Cardiac muscle cell (in vitro differentiated cells and primary cell): Measurements from ENCODE around the gene MTMR6. TPM values are rescaled to one million over a fixed set of nuclear protein-coding genes. Genes with fewer than 3 reads are reported as not detected.

Source experiments
- DNase-seq, 2 donors: peaks; one replicate each; pipeline versions ENCODE4 v3.0.0 to v3.0.0-alpha.2; 2010 to 2017; ENCODE audit warnings: low read depth in 1 of 2, low spot score in 1 of 2
- H3K27ac ChIP-seq: fragments of 200-600 bp; sonication (generic); 2 replicates; pipeline ENCODE4 v1.5.1; 2016
- H3K27me3 ChIP-seq: fragments of 200-600 bp; sonication (generic); 2 replicates; pipeline ENCODE4 v1.6.0; 2016; ENCODE audit warnings: control low read depth
- H3K36me3 ChIP-seq: fragments of 200-600 bp; sonication (generic); 2 replicates; pipeline ENCODE4 v1.5.1; 2016; ENCODE audit warnings: control low read depth
- H3K4me1 ChIP-seq: fragments of 200-600 bp; sonication (generic); 2 replicates; pipeline ENCODE4 v1.8.1; 2017; ENCODE audit warnings: low read depth, mild to moderate bottlenecking, mixed run types
- H3K4me3 ChIP-seq: fragments of 200-600 bp; sonication (generic); 2 replicates; pipeline ENCODE4 v1.5.1; 2016; ENCODE audit warnings: mild to moderate bottlenecking
- H3K9me3 ChIP-seq: fragments of 200-600 bp; sonication (generic); 2 replicates; pipeline ENCODE4 v1.5.1; 2017; ENCODE audit warnings: low read depth, mild to moderate bottlenecking, control low read depth
- CTCF ChIP-seq: IDR thresholded peaks from 2 replicates; pipeline ENCODE4 v1.5.1; 2012; ENCODE audit warnings: low read depth, mild to moderate bottlenecking, low read length
- polyA plus RNA-seq: library from polyadenylated mRNA; unstranded; fragments of >200 nt; fragmentation: Nextera tagmentation; extraction: Ambion mirVana; gene quantifications from 2 replicates; pipeline ENCODE4 v1.2.1, GENCODE V29; 2016
- total RNA-seq: library from RNA; depleted of rRNA; stranded (reverse); fragments of >200 nt; gene quantifications from 2 replicates; pipeline ENCODE4 v1.2.3, GENCODE V29; 2016

MTMR6 gene
- total and polyA plus RNA-seq, 2 experiments from 2014 or later = 7.8 to 12.0 TPM

GRCh38 chr13:25252752-25253151 is 34.5 kb downstream of the MTMR6 start:
- no peak overlapping the region for H3K27ac ChIP-seq
- DNase-seq = no peak
- peaks cover 43% of the 10 kb centered on the region for H3K36me3 ChIP-seq
- H3K9me3 ChIP-seq = no peaks in the 10 kb centered on the region
- H3K4me3 ChIP-seq = no peak overlapping the region
- no peaks in the 10 kb centered on the region for H3K27me3 ChIP-seq
- no peaks in the 10 kb centered on the region for H3K4me1 ChIP-seq
- TF ChIP-seq CTCF = no peak

- Histone ChIP-seq H3K9me3 (no peaks in the 10 kb centered on the region), H3K4me3 (no peak overlapping the region), H3K27me3 (no peaks in the 10 kb centered on the region), H3K4me1 (no peaks in the 10 kb centered on the region), H3K36me3 (peaks cover 39% of the 10 kb centered on the region), H3K27ac (no peak overlapping the region)
- DNase-seq = no peak
- TF ChIP-seq CTCF = no peak
Observed at GRCh38 chr13:25252225-25252624, 35.1 kb downstream of the MTMR6 start.

- H3K27ac ChIP-seq = no peak overlapping the region
Observed at GRCh38 chr13:25249001-25249543, 38.2 kb downstream of the MTMR6 start.

GRCh38 chr13:25248071-25248470 is 39.2 kb downstream of the MTMR6 start:
- no peaks in the 10 kb centered on the region for H3K9me3 ChIP-seq
- H3K27me3 ChIP-seq = no peaks in the 10 kb centered on the region
- no peak for TF ChIP-seq CTCF
- no peak overlapping the region for H3K4me3 ChIP-seq
- H3K27ac ChIP-seq = no peak overlapping the region
- H3K36me3 ChIP-seq = peaks cover 21% of the 10 kb centered on the region
- no peaks in the 10 kb centered on the region for H3K4me1 ChIP-seq
- no peak for DNase-seq

More at GRCh38 chr13:25249001-25249543, 38.2 kb downstream of the MTMR6 start:
- Histone ChIP-seq H3K36me3 (peaks cover 29% of the 10 kb centered on the region), H3K9me3 (no peaks in the 10 kb centered on the region), H3K4me3 (no peak overlapping the region), H3K27me3 (no peaks in the 10 kb centered on the region), H3K4me1 (no peaks in the 10 kb centered on the region)
- peak; percentile 44 for TF ChIP-seq CTCF
- peak; percentile 34 to 47 for DNase-seq

- H3K27me3 ChIP-seq = no peaks in the 10 kb centered on the region
- no peak for TF ChIP-seq CTCF
- no peak for DNase-seq
- H3K9me3 ChIP-seq = no peaks in the 10 kb centered on the region
- H3K4me3 ChIP-seq = no peak overlapping the region
- no peaks in the 10 kb centered on the region for H3K4me1 ChIP-seq
- no peak overlapping the region for H3K27ac ChIP-seq
- H3K36me3 ChIP-seq = peaks cover 14% of the 10 kb centered on the region
Observed at GRCh38 chr13:25247360-25247759, 39.9 kb downstream of the MTMR6 start.
